Body of pancreas (tissue), 4 donors: ENCODE results near the gene ZNF780A.
A peak's percentile ranks its signal among the peaks of the same experiment; 100 is the strongest.

Experiments used
- CTCF ChIP-seq, 7 experiments: fragments of 450-650 bp in 4 of 7; fragments of 200-600 bp in 3 of 7; sonication (generic) in 3 of 7; IDR thresholded peaks; one replicate each; pipeline ENCODE4 v1.5.1; 2016 to 2019; ENCODE audit warnings: antibody characterized with exemption in 7 of 7
- POLR2A ChIP-seq, 3 donors: fragments of 450-650 bp; IDR thresholded peaks; one replicate each; pipeline ENCODE4 v1.6.1; 2016; ENCODE audit warnings: antibody characterized with exemption in 3 of 3, mild to moderate bottlenecking in 2 of 3

- peak in 1 of 7 experiments; percentile 7 for TF ChIP-seq CTCF (IDR thresholded peaks at IDR 0.05)
- peak; percentile 18 to 74 (median 66) for TF ChIP-seq POLR2A (IDR thresholded peaks at IDR 0.05)
Measured at GRCh38 chr19:40090241-40091204, at the start of gene ZNF780A.
